K562 (cell line): Measurements from ENCODE around the gene SSH3. TPM values are rescaled to one million over a fixed set of nuclear protein-coding genes. Genes with fewer than 3 reads are reported as not detected.

Experiments
- ATF6 ChIP-seq: sonication (generic); formaldehyde crosslinking; IDR thresholded peaks from 2 replicates; pipeline ENCODE4 v1.4.0; 2020; ENCODE audit warnings: mild to moderate bottlenecking, missing genetic modification reagents
- CBFB ChIP-seq: sonication (generic); formaldehyde crosslinking; IDR thresholded peaks from 2 replicates; pipeline ENCODE4 v1.4.0; 2020; ENCODE audit warnings: mild to moderate bottlenecking, missing genetic modification reagents
- CREM ChIP-seq: IDR thresholded peaks from 2 replicates; pipeline ENCODE4 v1.6.1; 2014; ENCODE audit warnings: antibody characterized with exemption, low read depth
- EGR1 ChIP-seq: fragments of 450-650 bp; conservative IDR thresholded peaks from 2 replicates; pipeline ENCODE4 v1.6.1; 2017; ENCODE audit warnings: mild to moderate bottlenecking
- JUN ChIP-seq, 2 experiments: sonication (generic) in 1 of 2; formaldehyde crosslinking in 1 of 2; IDR thresholded peaks; 2 replicates each; pipeline versions ENCODE4 v1.6.1 to v1.8.0; 2012 to 2022; ENCODE audit warnings: borderline replicate concordance in 2 of 2, mild to moderate bottlenecking in 2 of 2, improper control_type of control experiment in 1 of 2, low read depth in 1 of 2, low read length in 1 of 2, missing genetic modification reagents in 1 of 2
- NR2C2 ChIP-seq, 2 experiments: fragments of 200-800 bp in 1 of 2; sonication (Bioruptor generic) in 1 of 2; sonication (generic) in 1 of 2; formaldehyde crosslinking in 1 of 2; IDR thresholded peaks; 2 replicates each; pipeline versions ENCODE4 v1.6.1 to v1.8.0; 2016 to 2022; ENCODE audit warnings: mild to moderate bottlenecking in 1 of 2, missing compliant biosample characterization in 1 of 2, missing genetic modification characterization in 1 of 2, missing genetic modification reagents in 1 of 2
- NUFIP1 ChIP-seq: fragments of 450-650 bp; IDR thresholded peaks from 2 replicates; pipeline ENCODE4 v1.6.1; 2018; ENCODE audit not compliant: partially characterized antibody
- POLR2A ChIP-seq: fragments of 450-650 bp; conservative IDR thresholded peaks from 2 replicates; pipeline ENCODE4 v1.6.1; 2016
- POLR2AphosphoS5 ChIP-seq: IDR thresholded peaks from 2 replicates; pipeline ENCODE4 v1.6.1; 2011; ENCODE audit warnings: mild to moderate bottlenecking, low read depth, low read length, moderate library complexity; ENCODE audit not compliant: control insufficient read depth, insufficient read depth
- SMAD4 ChIP-seq: fragments of 250-450 bp; sonication (Bioruptor Pico); conservative IDR thresholded peaks from 2 replicates; pipeline ENCODE4 v1.8.0; 2021; ENCODE audit warnings: inconsistent platforms, mild to moderate bottlenecking, moderate library complexity
- SRF ChIP-seq, 2 experiments: fragments of 250-450, 450-650 bp in 1 of 2; sonication (Bioruptor Pico) in 1 of 2; sonication (generic) in 1 of 2; formaldehyde crosslinking; IDR thresholded peaks; 2 replicates each; pipeline versions ENCODE4 v1.5.0 to v1.5.1; 2020 to 2022; ENCODE audit warnings: mild to moderate bottlenecking in 1 of 2, missing genetic modification reagents in 1 of 2
- polyA plus RNA-seq, 8 experiments: library from polyadenylated mRNA; depleted of rRNA in 4 of 8; stranded (reverse) in 5 of 8; unstranded in 3 of 8; fragments of >200 nt; fragmentation: Nextera tagmentation in 2 of 8; fragmentation: Illumina TruSeq in 1 of 8; extraction: Ambion mirVana in 2 of 8; extraction: Trizol in 1 of 8; gene quantifications; 2 replicates each; pipeline versions ENCODE4 v1.2.1 to v1.2.3, GENCODE V29; 2011 to 2014; ENCODE audit warnings: inconsistent platforms in 1 of 8, missing spikeins in 1 of 8
- total RNA-seq, 7 experiments: library from RNA; depleted of rRNA in 6 of 7; stranded (reverse); fragments of >200 nt in 6 of 7; fragmentation: Illumina TruSeq in 2 of 7; extraction: Trizol in 2 of 7; gene quantifications; 2 replicates each; pipeline versions ENCODE4 v1.2.1 to v1.2.3, GENCODE V29; 2011 to 2021; ENCODE audit warnings: low replicate concordance in 1 of 7
- TF ChIP-seq, protein P1 (sequence below), 2 experiments: fragments of 450-650 bp; IDR thresholded peaks; 2 replicates each; pipeline ENCODE4 v1.6.1; 2016; ENCODE audit warnings: mild to moderate bottlenecking in 2 of 2, borderline replicate concordance in 1 of 2, low read depth in 1 of 2, moderate library complexity in 1 of 2
- TF ChIP-seq, protein P2 (sequence below): fragments of 200-800 bp; sonication (Bioruptor generic); IDR thresholded peaks from 2 replicates; pipeline ENCODE4 v1.6.1; 2017; ENCODE audit warnings: missing genetic modification characterization, missing compliant biosample characterization

SSH3 gene
- total and polyA plus RNA-seq, 9 of the 15 experiments (the other 6 are each of a cell fraction or from before 2014, with no cell fraction given), result 0.07 to 1.0 (median 0.24) TPM; not detected in 3

GRCh38 chr11:67354075-67355022 lies 51.0 kb downstream of the SSH3 start (continued):
- TF ChIP-seq, protein P1, sequence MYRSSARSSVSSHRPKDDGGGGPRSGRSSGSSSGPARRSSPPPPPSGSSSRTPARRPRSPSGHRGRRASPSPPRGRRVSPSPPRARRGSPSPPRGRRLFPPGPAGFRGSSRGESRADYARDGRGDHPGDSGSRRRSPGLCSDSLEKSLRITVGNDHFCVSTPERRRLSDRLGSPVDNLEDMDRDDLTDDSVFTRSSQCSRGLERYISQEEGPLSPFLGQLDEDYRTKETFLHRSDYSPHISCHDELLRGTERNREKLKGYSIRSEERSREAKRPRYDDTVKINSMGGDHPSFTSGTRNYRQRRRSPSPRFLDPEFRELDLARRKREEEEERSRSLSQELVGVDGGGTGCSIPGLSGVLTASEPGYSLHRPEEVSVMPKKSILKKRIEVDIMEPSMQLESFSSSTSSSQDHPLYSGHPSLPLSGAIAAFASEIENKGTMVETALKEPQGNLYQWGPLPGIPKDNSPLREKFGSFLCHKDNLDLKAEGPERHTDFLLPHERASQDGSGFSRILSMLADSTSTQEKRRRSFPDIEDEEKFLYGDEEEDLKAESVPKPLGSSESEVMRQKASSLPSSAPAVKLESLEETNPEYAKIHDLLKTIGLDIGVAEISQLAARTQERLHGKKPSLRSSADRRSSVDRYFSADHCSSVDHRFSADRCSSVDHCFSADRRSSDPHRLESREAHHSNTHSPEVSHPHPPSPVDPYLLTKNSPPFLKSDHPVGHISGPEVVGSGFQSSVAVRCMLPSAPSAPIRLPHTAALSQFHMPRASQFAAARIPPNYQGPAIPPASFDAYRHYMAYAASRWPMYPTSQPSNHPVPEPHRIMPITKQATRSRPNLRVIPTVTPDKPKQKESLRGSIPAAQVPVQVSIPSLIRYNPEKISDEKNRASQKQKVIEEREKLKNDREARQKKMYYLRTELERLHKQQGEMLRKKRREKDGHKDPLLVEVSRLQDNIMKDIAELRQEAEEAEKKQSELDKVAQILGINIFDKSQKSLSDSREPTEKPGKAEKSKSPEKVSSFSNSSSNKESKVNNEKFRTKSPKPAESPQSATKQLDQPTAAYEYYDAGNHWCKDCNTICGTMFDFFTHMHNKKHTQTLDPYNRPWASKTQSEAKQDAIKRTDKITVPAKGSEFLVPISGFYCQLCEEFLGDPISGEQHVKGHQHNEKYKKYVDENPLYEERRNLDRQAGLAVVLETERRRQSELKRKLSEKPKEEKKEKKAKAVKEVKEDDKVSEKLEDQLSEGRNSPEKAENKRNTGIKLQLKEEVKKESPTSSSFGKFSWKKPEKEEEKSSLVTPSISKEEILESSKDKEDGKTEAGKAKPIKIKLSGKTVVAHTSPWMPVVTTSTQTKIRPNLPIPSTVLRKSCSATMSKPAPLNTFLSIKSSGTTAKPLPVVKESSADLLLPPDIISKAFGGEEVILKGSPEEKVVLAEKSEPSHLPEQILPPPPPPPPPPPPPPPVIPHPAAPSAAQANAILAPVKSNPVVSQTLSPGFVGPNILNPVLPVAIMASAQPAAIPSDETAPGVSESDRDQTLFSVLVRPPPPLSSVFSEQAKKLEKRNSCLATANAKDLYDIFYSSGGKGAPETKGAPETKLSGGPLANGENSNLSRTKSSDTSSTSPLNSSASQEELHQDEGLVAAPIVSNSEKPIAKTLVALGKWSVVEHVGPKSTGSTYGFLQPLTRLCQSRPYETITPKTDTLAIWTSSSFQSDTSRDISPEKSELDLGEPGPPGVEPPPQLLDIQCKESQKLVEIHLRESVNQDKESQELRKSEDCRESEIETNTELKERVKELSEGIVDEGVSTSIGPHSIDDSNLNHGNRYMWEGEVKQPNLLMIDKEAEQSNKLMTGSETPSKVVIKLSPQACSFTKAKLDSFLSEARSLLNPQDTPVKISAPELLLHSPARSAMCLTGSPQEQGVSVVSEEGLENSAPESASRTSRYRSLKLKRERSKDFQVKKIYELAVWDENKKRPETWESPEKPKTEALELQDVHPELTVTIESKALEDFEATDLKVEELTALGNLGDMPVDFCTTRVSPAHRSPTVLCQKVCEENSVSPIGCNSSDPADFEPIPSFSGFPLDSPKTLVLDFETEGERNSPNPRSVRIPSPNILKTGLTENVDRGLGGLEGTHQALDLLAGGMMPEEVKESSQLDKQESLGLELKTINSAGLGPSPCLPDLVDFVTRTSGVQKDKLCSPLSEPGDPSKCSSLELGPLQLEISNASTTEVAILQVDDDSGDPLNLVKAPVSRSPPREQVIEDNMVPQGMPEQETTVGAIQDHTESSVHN (IDR thresholded peaks at IDR 0.05; ENCODE audit: borderline replicate concordance in 1 of 2, low read depth in 1 of 2), result no peak
- TF ChIP-seq ATF6 (CRISPR knock-in tag) (0 out of 2 replicates have a peak, but pooled peaks have one; percentile 19), CBFB (no peak), POLR2A (0 out of 2 replicates have a peak, but pooled peaks have one; percentile 31), JUN (IDR thresholded peaks at IDR 0.05; ENCODE audit: borderline replicate concordance, low read depth, low read length) (peak; percentile 95), JUN (CRISPR knock-in tag; IDR thresholded peaks at IDR 0.05; ENCODE audit: borderline replicate concordance) (no peak), NUFIP1 (peak; percentile 47), EGR1 (peak; percentile 81), POLR2AphosphoS5 (peak; percentile 48; the same call in 1 of the 2 replicates), CREM (peak; percentile 78), NR2C2 (CRISPR knock-in tag; IDR thresholded peaks at IDR 0.05) (peak; percentile 87), NR2C2 (tag; IDR thresholded peaks at IDR 0.05) (peak; percentile 96), SMAD4 (peak; percentile 79), SRF (CRISPR knock-in tag; IDR thresholded peaks at IDR 0.05) (peak in 1 of 2 experiments; percentile 53; a peak in 1 of 4 replicates)
- TF ChIP-seq, protein P2, sequence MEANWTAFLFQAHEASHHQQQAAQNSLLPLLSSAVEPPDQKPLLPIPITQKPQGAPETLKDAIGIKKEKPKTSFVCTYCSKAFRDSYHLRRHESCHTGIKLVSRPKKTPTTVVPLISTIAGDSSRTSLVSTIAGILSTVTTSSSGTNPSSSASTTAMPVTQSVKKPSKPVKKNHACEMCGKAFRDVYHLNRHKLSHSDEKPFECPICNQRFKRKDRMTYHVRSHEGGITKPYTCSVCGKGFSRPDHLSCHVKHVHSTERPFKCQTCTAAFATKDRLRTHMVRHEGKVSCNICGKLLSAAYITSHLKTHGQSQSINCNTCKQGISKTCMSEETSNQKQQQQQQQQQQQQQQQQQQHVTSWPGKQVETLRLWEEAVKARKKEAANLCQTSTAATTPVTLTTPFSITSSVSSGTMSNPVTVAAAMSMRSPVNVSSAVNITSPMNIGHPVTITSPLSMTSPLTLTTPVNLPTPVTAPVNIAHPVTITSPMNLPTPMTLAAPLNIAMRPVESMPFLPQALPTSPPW (CRISPR knock-in tag), result peak; percentile 76
